Central memory CD8-positive, alpha-beta T cell (primary cell): ENCODE data around the gene PPP1R3E.
A peak's percentile ranks its signal among the peaks of the same experiment; 100 is the strongest.

Experiments used
- ATAC-seq: fragments of 150-1000 bp; cut with Tn5 transposase; replicated peaks from 2 replicates; pipeline ENCODE4 v1.10.0; 2022; ENCODE audit warnings: mild to moderate bottlenecking, moderate FRiP score, moderate number of reproducible peaks; ENCODE audit not compliant: poor library complexity, severe bottlenecking; ENCODE audit errors: extremely low read depth
- DNase-seq, 2 donors: peaks; one replicate each; pipeline ENCODE4 v3.0.0; 2021; ENCODE audit warnings: low spot score in 2 of 2
- H3K27ac Mint-ChIP-seq: one replicate; pipeline ENCODE4 v1.8.0; 2022; ENCODE audit warnings: low read depth, mild to moderate bottlenecking, moderate library complexity, mixed read lengths
- H3K27me3 Mint-ChIP-seq: one replicate; pipeline ENCODE4 v1.8.0; 2022; ENCODE audit warnings: mixed read lengths
- H3K36me3 Mint-ChIP-seq: one replicate; pipeline ENCODE4 v1.8.0; 2022; ENCODE audit warnings: mild to moderate bottlenecking, moderate library complexity, mixed read lengths; ENCODE audit not compliant: insufficient read depth
- H3K4me1 Mint-ChIP-seq: one replicate; pipeline ENCODE4 v1.8.0; 2022; ENCODE audit warnings: mixed read lengths
- H3K4me3 Mint-ChIP-seq: one replicate; pipeline ENCODE4 v1.8.0; 2022; ENCODE audit warnings: mild to moderate bottlenecking, moderate library complexity, mixed read lengths
- H3K9me3 Mint-ChIP-seq: one replicate; pipeline ENCODE4 v1.8.0; 2022; ENCODE audit warnings: mixed read lengths

Gene PPP1R3E

GRCh38 chr14:23302290-23303225 is at the start of gene PPP1R3E:
Gene PPP1R3E (minus strand): TSS chr14:23302859. CDS start chr14:23302576, 283 bp downstream.
- no peaks in the 10 kb centered on the region for H3K9me3 Mint-ChIP-seq
- H3K4me3 Mint-ChIP-seq, result peak within 1 kb of the TSS; percentile 97
- DNase-seq (peak; percentile 63 to 65), ATAC-seq (peak; percentile 41)
- H3K36me3 Mint-ChIP-seq, result peaks cover 14% of the 10 kb centered on the region
- H3K27me3 Mint-ChIP-seq, result peaks cover 20% of the 10 kb centered on the region
- peaks cover 34% of the 10 kb centered on the region for H3K4me1 Mint-ChIP-seq
- peak within 1 kb of the TSS; percentile 93 for H3K27ac Mint-ChIP-seq

GRCh38 chr14:23351681-23352505 is 49.2 kb upstream of the PPP1R3E start:
- ATAC-seq (no peak), DNase-seq (no peak)
- no peaks in the 10 kb centered on the region for H3K4me1 Mint-ChIP-seq
- no peaks in the 10 kb centered on the region for H3K9me3 Mint-ChIP-seq
- peak overlapping the region; percentile 61 for H3K4me3 Mint-ChIP-seq
- H3K27me3 Mint-ChIP-seq, result peaks cover 78% of the 10 kb centered on the region
- peaks cover 4% of the 10 kb centered on the region for H3K36me3 Mint-ChIP-seq
- no peak overlapping the region for H3K27ac Mint-ChIP-seq

GRCh38 chr14:23349156-23349845 is 46.6 kb upstream of the PPP1R3E start:
- H3K4me3 Mint-ChIP-seq, result no peak overlapping the region
- H3K27ac Mint-ChIP-seq, result no peak overlapping the region
- peaks cover 76% of the 10 kb centered on the region for H3K27me3 Mint-ChIP-seq
- no peaks in the 10 kb centered on the region for H3K4me1 Mint-ChIP-seq
- H3K9me3 Mint-ChIP-seq, result no peaks in the 10 kb centered on the region
- DNase-seq (no peak), ATAC-seq (no peak)
- H3K36me3 Mint-ChIP-seq, result peaks cover 3% of the 10 kb centered on the region

GRCh38 chr14:23348297-23348655 is 45.6 kb upstream of the PPP1R3E start:
- Mint-ChIP-seq H3K4me3 (no peak overlapping the region), H3K27ac (no peak overlapping the region), H3K36me3 (peaks cover 2% of the 10 kb centered on the region), H3K27me3 (peaks cover 66% of the 10 kb centered on the region), H3K4me1 (no peaks in the 10 kb centered on the region), H3K9me3 (no peaks in the 10 kb centered on the region)
- ATAC-seq, result no peak
- no peak for DNase-seq

- H3K4me1 Mint-ChIP-seq, result no peaks in the 10 kb centered on the region
- ATAC-seq (no peak), DNase-seq (no peak)
- no peaks in the 10 kb centered on the region for H3K9me3 Mint-ChIP-seq
- H3K27ac Mint-ChIP-seq, result no peak overlapping the region
- H3K36me3 Mint-ChIP-seq, result peaks cover 2% of the 10 kb centered on the region
- H3K4me3 Mint-ChIP-seq, result no peak overlapping the region
- peaks cover 60% of the 10 kb centered on the region for H3K27me3 Mint-ChIP-seq
Measured at GRCh38 chr14:23347406-23348296, 45.0 kb upstream of the PPP1R3E start.

GRCh38 chr14:23346693-23347405 is 44.2 kb upstream of the PPP1R3E start:
- H3K4me3 Mint-ChIP-seq, result no peak overlapping the region
- no peak overlapping the region for H3K27ac Mint-ChIP-seq
- no peaks in the 10 kb centered on the region for H3K9me3 Mint-ChIP-seq
- H3K4me1 Mint-ChIP-seq, result no peaks in the 10 kb centered on the region
- peaks cover 67% of the 10 kb centered on the region for H3K27me3 Mint-ChIP-seq
- peaks cover 2% of the 10 kb centered on the region for H3K36me3 Mint-ChIP-seq
- DNase-seq (no peak), ATAC-seq (no peak)

- no peak overlapping the region for H3K27ac Mint-ChIP-seq
- no peak overlapping the region for H3K4me3 Mint-ChIP-seq
- no peaks in the 10 kb centered on the region for H3K9me3 Mint-ChIP-seq
- no peak for DNase-seq
- ATAC-seq, result no peak
- H3K27me3 Mint-ChIP-seq, result peaks cover 63% of the 10 kb centered on the region
- H3K4me1 Mint-ChIP-seq, result no peaks in the 10 kb centered on the region
- H3K36me3 Mint-ChIP-seq, result peaks cover 2% of the 10 kb centered on the region
Measured at GRCh38 chr14:23345987-23346692, 43.5 kb upstream of the PPP1R3E start.

GRCh38 chr14:23344481-23344880 is 41.8 kb upstream of the PPP1R3E start:
- no peaks in the 10 kb centered on the region for H3K9me3 Mint-ChIP-seq
- peaks cover 2% of the 10 kb centered on the region for H3K36me3 Mint-ChIP-seq
- ATAC-seq, result no peak
- H3K27me3 Mint-ChIP-seq, result peaks cover 51% of the 10 kb centered on the region
- no peak for DNase-seq
- H3K4me1 Mint-ChIP-seq, result no peaks in the 10 kb centered on the region
- H3K4me3 Mint-ChIP-seq, result no peak overlapping the region
- H3K27ac Mint-ChIP-seq, result no peak overlapping the region

GRCh38 chr14:23339506-23340268 is 37.0 kb upstream of the PPP1R3E start:
- DNase-seq, result no peak
- Mint-ChIP-seq H3K36me3 (no peaks in the 10 kb centered on the region), H3K9me3 (no peaks in the 10 kb centered on the region), H3K27ac (no peak overlapping the region), H3K4me1 (no peaks in the 10 kb centered on the region), H3K4me3 (no peak overlapping the region), H3K27me3 (peaks cover 67% of the 10 kb centered on the region)
- ATAC-seq, result no peak

- no peak overlapping the region for H3K4me3 Mint-ChIP-seq
- H3K36me3 Mint-ChIP-seq, result no peaks in the 10 kb centered on the region
- H3K9me3 Mint-ChIP-seq, result no peaks in the 10 kb centered on the region
- H3K27ac Mint-ChIP-seq, result no peak overlapping the region
- DNase-seq, result no peak
- H3K27me3 Mint-ChIP-seq, result peaks cover 58% of the 10 kb centered on the region
- no peaks in the 10 kb centered on the region for H3K4me1 Mint-ChIP-seq
- ATAC-seq, result no peak
Measured at GRCh38 chr14:23335623-23336022, 33.0 kb upstream of the PPP1R3E start.
